Gastroesophageal sphincter (tissue), 4 donors: ENCODE measurements around the gene PHF2. TPM values are rescaled to one million over a fixed set of nuclear protein-coding genes. Genes with fewer than 3 reads are reported as not detected.

Experiments
- ATAC-seq: fragments of 150-250 bp; one replicate; pipeline ENCODE4 v1.9.1; 2016; ENCODE audit warnings: mild to moderate bottlenecking, moderate library complexity
- H3K27ac ChIP-seq, 4 donors: fragments of 200-600 bp; sonication (generic) in 3 of 4; 1 replicate in 3 of 4; 2 replicates in 1 of 4; pipeline ENCODE4 v1.5.1; 2016 to 2019
- H3K27me3 ChIP-seq: fragments of 200-600 bp; sonication (generic); one replicate; pipeline ENCODE4 v1.5.1; 2019
- H3K36me3 ChIP-seq, 2 donors: fragments of 200-600 bp; sonication (generic); one replicate each; pipeline ENCODE4 v1.5.1; 2019; ENCODE audit warnings: control low read depth in 1 of 2
- H3K4me1 ChIP-seq, 3 donors: fragments of 200-600 bp; sonication (generic); 1 replicate in 2 of 3; 2 replicates in 1 of 3; pipeline ENCODE4 v1.5.1; 2016 to 2019; ENCODE audit warnings: control low read depth in 2 of 3
- H3K4me3 ChIP-seq, 2 donors: fragments of 200-600 bp; sonication (generic); one replicate each; pipeline ENCODE4 v1.5.1; 2019; ENCODE audit warnings: mild to moderate bottlenecking in 1 of 2, moderate library complexity in 1 of 2
- H3K9me3 ChIP-seq, 3 donors: fragments of 200-600 bp; sonication (generic); one replicate each; pipeline ENCODE4 v1.5.1; 2017 to 2019; ENCODE audit warnings: control low read depth in 2 of 3
- CTCF ChIP-seq, 4 experiments: fragments of 200-600 bp in 2 of 4; fragments of 450-650 bp in 2 of 4; sonication (generic) in 1 of 4; IDR thresholded peaks; one replicate each; pipeline ENCODE4 v1.5.1; 2017 to 2019; ENCODE audit warnings: antibody characterized with exemption in 4 of 4, mild to moderate bottlenecking in 2 of 4, moderate library complexity in 2 of 4
- EP300 ChIP-seq: sonication (generic); formaldehyde crosslinking; IDR thresholded peaks from one replicate; pipeline ENCODE4 v1.6.1; 2017; ENCODE audit warnings: antibody characterized with exemption, mild to moderate bottlenecking
- POLR2A ChIP-seq, 2 donors: fragments of 450-650 bp; IDR thresholded peaks; one replicate each; pipeline ENCODE4 v1.6.1; 2017; ENCODE audit warnings: antibody characterized with exemption in 2 of 2, mild to moderate bottlenecking in 2 of 2, moderate library complexity in 1 of 2
- POLR2AphosphoS5 ChIP-seq: sonication (generic); formaldehyde crosslinking; IDR thresholded peaks from one replicate; pipeline ENCODE4 v1.6.1; 2017; ENCODE audit warnings: antibody characterized with exemption
- WGBS, 2 donors: methylation state at CpG; one replicate each; pipeline ENCODE4 v1.1.5; 2018; ENCODE audit warnings: low coverage in 1 of 2; 5-methylcytosine and 5-hydroxymethylcytosine counted together
- total RNA-seq, 4 donors: library from RNA; depleted of rRNA; stranded (reverse); fragments of >200 nt; gene quantifications; one replicate each; pipeline ENCODE4 v1.1.0, GENCODE V29; 2016

The PHF2 gene
- total RNA-seq, 4 donors from 2014 or later = 37.2 to 51.2 (median 39.2) TPM

- Histone ChIP-seq H3K4me3 (no peak overlapping the region), H3K9me3 (no peaks in the 10 kb centered on the region), H3K36me3 (no peaks in the 10 kb centered on the region), H3K4me1 (peaks cover 0 to 93% (median 32%) of the 10 kb centered on the region in 3 donors), H3K27ac (no peak overlapping the region), H3K27me3 (no peaks in the 10 kb centered on the region)
- ATAC-seq = no peak
- TF ChIP-seq CTCF (IDR thresholded peaks at IDR 0.05) = no peak
- no peak for TF ChIP-seq POLR2A (IDR thresholded peaks at IDR 0.05)
- TF ChIP-seq POLR2AphosphoS5 = no peak
- TF ChIP-seq EP300 = no peak
- WGBS, 2 donors = 38 to 51% methylated on average over 6 to 7 of the region's 8 CpGs
Observed at GRCh38 chr9:93589688-93590087, 13.3 kb downstream of the PHF2 start.

GRCh38 chr9:93590609-93591234, 14.3 kb downstream of the PHF2 start:
- no peak for ATAC-seq
- Histone ChIP-seq H3K27ac (peak overlapping the region in 2 of 4 donors; percentile 16 to 32), H3K36me3 (no peaks in the 10 kb centered on the region), H3K9me3 (no peaks in the 10 kb centered on the region), H3K4me3 (no peak overlapping the region), H3K27me3 (no peaks in the 10 kb centered on the region), H3K4me1 (peaks cover 0 to 89% (median 32%) of the 10 kb centered on the region in 3 donors)
- no peak for TF ChIP-seq CTCF (IDR thresholded peaks at IDR 0.05)
- no peak for TF ChIP-seq EP300
- no peak for TF ChIP-seq POLR2A (IDR thresholded peaks at IDR 0.05)
- TF ChIP-seq POLR2AphosphoS5 = no peak
- 17 to 58% methylated on average over 1 to 5 of the region's 8 CpGs for WGBS, 2 donors

- Histone ChIP-seq H3K27me3 (no peaks in the 10 kb centered on the region), H3K27ac (peak overlapping the region in 2 of 4 donors; percentile 16 to 32), H3K36me3 (no peaks in the 10 kb centered on the region), H3K4me1 (peaks cover 0 to 86% (median 32%) of the 10 kb centered on the region in 3 donors), H3K9me3 (no peaks in the 10 kb centered on the region), H3K4me3 (no peak overlapping the region)
- ATAC-seq = no peak
- TF ChIP-seq POLR2A (IDR thresholded peaks at IDR 0.05) (no peak), EP300 (no peak), POLR2AphosphoS5 (no peak), CTCF (IDR thresholded peaks at IDR 0.05) (no peak)
- WGBS, 2 donors = 33 to 40% methylated on average over 5 to 8 of the region's 13 CpGs
Observed at GRCh38 chr9:93591301-93592007, 15.1 kb downstream of the PHF2 start.

- no peaks in the 10 kb centered on the region for H3K9me3 ChIP-seq
- peak overlapping the region in 1 of 4 donors; percentile 32 for H3K27ac ChIP-seq
- H3K4me3 ChIP-seq = no peak overlapping the region
- ATAC-seq = no peak
- no peaks in the 10 kb centered on the region for H3K27me3 ChIP-seq
- peaks cover 0 to 79% (median 32%) of the 10 kb centered on the region in 3 donors for H3K4me1 ChIP-seq
- WGBS, 2 donors = 50 to 100% methylated on average over 2 to 3 of the region's 8 CpGs
- TF ChIP-seq POLR2AphosphoS5 (no peak), CTCF (IDR thresholded peaks at IDR 0.05) (no peak), EP300 (no peak), POLR2A (IDR thresholded peaks at IDR 0.05) (no peak)
- no peaks in the 10 kb centered on the region for H3K36me3 ChIP-seq
Observed at GRCh38 chr9:93592008-93592642, 15.7 kb downstream of the PHF2 start.
